GM19468 (cell line): Measurements from ENCODE around the gene NTN1.
"Not testable (repeated sequence)": the region's sequence is repeated elsewhere in the genome, so short reads cannot be mapped to it uniquely, and the experiment has no call there.

Experiments used
- ATAC-seq: cut with Tn5 transposase; IDR thresholded peaks from one replicate; pipeline ENCODE4 v1.9.1; 2021; ENCODE audit warnings: mild to moderate bottlenecking, moderate library complexity, moderate number of reproducible peaks; ENCODE audit not compliant: unreplicated experiment; ENCODE audit errors: extremely low read depth

The NTN1 gene

GRCh38 chr17:9021158-9021991, at the start of gene NTN1:
Gene NTN1, plus strand, starts transcription at chr17:9021510. Its CDS starts 864 bp downstream, at chr17:9022374.
- ATAC-seq: no peak

- ATAC-seq: no peak
Observed at GRCh38 chr17:8975091-8975725, 46.1 kb upstream of the NTN1 start.

DNA sequence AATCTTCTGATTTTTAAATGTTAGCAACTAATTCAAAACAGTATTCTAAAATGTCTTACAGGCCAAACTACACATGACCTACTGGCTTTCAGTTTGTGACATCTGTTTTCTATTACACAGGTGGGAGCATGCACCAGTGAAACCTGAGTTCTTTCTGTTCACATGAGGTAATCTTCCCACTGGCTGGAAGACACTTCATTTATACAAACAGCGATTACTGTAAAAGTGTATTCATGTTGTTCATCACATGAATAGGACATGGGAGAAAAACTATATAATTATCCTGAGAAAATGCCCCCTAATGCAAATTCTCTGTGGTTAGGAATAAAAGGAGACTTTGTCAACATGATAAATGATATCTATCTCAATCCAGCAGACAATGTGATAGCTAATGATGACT, 44.7 kb upstream of the NTN1 start:
- ATAC-seq: no peak

DNA sequence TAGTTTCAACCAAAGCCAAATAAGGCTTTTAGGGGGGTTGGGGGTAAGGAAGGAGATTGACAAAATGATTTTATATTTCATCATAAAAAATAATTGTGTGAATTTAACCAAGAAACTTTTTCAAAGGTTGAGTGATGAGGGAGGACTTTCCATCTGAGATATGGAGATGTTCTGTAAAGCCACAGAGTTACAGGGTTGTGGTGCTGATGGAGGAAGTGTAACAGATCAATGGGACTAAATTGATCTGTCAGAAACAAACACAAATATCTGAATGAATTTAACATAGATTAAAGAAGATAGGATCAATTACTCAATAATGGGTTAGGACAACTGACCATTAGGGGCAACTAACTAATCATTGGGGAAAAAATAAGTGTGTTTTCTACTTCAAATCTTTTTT, 41.6 kb upstream of the NTN1 start:
- ATAC-seq: no peak

GRCh38 chr17:8981443-8981842, 39.9 kb upstream of the NTN1 start:
- no peak for ATAC-seq

DNA sequence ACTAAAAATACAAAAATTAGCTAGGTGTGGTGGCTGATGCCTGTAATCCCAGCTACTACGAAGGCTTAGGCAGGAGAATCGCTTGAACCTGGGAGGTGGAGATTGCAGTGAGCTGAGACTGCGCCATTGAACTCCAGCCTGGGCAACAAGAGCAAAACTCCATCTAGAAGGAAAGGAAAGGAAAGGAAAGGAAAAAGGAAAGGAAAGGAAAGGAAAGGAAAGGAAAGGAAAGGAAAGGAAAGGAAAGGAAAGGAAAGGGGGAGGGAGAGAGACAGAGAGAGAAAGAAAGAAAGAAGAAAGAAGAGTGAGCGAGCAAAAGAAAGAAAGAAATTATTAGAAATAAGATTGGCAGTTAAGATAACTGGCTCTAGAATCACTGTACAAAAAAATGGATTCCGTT, 37.1 kb upstream of the NTN1 start:
- not testable (repeated sequence) for ATAC-seq

GRCh38 chr17:8985054-8985701, 36.1 kb upstream of the NTN1 start:
- ATAC-seq: no peak

DNA sequence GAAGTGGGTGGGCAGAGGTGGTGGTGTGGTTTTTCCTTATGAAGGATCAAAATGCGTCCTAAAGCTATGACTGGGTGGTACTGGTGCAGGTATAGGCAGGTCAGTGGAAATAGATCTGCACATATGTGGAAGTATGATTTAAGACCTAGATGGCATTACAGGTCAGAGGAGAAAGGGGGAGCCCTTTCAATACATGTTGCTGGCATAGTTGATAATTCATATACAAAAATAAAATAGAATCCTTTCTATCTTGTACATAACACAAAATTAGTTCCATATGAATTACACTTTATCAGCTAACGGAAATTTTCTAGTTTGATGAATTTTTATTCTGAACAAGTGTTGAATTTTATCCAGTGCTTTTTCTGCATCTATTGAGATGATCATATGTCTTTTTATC, 35.0 kb upstream of the NTN1 start:
- no peak for ATAC-seq

GRCh38 chr17:8988263-8988935, 32.9 kb upstream of the NTN1 start:
- not testable (repeated sequence) for ATAC-seq

GRCh38 chr17:8991514-8992285, 29.6 kb upstream of the NTN1 start:
- ATAC-seq: no peak

DNA sequence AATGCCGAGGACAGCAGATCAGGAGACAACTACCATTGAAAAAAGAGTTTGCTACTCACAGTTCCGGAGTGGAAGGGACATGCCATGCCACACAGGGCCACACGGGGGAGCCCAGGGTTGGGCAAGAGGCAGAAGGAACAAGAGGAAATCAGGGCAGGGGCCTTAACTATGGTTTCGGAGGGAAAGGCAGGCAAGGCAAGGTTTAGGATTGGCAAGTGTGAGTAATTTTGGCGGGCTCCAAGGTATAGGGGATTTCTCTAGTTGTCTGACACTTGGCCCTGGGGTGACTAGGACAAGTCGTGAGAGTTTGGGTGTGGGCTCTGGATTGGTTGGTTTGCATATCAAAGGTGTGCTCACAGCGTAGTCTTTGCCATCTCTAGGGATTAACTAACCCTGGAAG, 27.0 kb upstream of the NTN1 start:
- ATAC-seq: no peak

GRCh38 chr17:8995711-8996110, 25.6 kb upstream of the NTN1 start:
- ATAC-seq: no peak

DNA sequence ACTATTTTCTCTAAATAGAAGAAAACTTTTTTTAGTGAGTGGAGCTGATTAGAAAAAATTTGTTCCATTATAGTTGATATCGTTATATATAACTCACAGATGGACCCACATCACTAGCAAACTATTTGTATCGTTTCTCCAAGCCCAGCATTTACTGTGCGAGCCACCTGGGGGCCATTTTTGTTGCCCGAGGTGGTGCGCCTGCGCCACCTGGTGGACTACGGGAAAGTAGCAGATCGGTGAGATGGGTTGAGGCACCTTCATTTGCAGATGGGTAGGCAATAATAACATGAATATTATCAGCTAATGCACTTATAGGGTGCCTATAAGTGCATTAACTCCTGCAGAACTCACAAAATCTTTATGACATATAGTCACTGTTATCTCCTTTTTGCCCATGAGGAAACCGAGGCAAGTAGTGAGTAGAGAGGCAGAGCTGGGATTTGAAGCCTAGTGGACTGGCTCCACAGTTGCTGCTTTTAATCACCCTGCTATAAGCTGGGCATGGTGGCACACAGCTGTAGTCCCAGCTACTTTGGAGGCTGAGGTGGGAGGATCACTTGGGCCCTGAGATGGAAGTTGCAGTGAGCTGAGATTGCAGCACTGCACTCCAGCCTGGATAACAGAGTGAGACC, 23.2 kb upstream of the NTN1 start:
- ATAC-seq: no peak

- ATAC-seq: no peak
Observed at GRCh38 chr17:9001559-9001958, 19.8 kb upstream of the NTN1 start.

- no peak for ATAC-seq
Observed at GRCh38 chr17:9002227-9002605, 19.1 kb upstream of the NTN1 start.

GRCh38 chr17:9002606-9003354, 18.5 kb upstream of the NTN1 start:
- no peak for ATAC-seq

DNA sequence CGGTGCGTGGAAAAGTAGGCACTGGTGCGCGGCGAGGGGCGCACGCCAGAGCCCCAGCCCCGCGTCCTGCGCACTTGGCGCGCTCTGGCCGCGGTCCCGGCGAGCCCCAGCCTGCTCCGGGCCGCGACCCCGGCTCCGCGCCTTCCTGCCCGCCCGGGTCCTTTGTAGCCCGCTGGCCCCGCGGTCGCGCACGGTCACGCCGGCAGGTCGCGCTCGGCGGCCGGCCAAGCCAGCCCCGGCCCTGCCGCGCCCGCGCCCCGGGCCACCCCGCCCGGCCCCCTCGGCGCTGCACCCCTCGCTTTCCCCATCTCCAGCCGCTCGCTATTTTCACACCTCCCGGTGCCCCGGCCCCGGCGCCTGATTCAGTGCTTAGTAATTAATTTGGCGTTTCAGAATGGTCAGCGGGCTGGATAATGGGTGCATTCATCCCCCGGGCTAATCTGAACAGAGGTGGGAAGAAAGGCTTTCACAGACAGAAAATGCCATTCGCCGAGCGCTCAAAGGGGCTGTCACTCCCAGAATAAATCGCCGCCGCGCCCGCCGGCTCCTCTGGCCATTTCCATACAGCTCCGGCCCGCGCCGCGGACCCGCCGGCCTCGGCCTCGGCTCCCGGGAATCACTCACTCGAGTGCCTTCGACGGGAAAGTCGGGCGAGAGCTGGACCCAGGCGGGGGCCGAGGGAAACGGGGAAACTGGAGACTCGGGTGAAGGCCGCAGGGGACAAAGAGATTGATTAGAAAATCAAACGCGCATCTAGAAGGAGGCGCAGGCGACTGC, 17.8 kb upstream of the NTN1 start:
- ATAC-seq: no peak
